ENCODE results near the gene KLHL36. TPM values are rescaled to one million over a fixed set of nuclear protein-coding genes. Genes with fewer than 3 reads are reported as not detected.

The KLHL36 gene
- total and polyA plus RNA-seq, 9 donors, result 20.7 to 94.9 (median 55.9) TPM

DNA sequence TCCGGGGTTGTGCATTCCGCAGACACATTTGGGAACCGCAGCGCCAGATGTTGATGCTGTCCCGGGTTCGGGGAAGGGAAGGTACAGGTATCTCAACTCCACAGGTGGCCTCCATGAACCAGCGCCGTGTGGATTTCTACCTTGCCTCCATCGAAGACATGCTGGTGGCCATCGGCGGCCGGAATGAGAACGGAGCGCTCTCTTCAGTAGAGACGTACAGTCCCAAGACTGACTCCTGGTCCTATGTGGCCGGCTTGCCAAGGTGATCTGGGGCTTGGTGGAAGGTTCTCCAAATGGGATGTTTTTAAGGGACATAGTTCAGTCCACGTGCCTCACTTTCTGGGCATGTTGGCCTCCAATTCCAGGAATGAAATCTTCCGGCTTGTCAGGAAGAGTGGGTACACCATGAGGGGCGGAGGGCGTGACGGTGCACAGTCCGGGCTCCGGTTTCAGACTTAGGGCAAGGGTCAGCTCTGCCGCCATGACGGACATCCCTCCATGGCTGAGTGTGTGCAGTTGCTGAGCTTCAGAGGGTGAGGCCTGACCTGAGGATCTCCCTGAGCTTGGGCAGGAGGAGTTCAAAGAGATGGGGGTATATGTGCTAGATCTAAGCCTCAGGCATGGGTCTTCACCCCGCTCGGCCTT lies 11.5 kb downstream of the KLHL36 start:
- Histone ChIP-seq H3K27ac (no peak overlapping the region), H3K4me3 (no peak overlapping the region), H3K4me1 (ENCODE audit: insufficient read depth) (no peaks in the 10 kb centered on the region), H3K36me3 (no peaks in the 10 kb centered on the region), H3K27me3 (no peaks in the 10 kb centered on the region), H3K9me3 (no peaks in the 10 kb centered on the region)
- intact Hi-C loops (cut with DNase I), result no loop called here
- DNase-seq, result no peak
- WGBS, 3 donors, result 93 to 95% (median 93%) methylated on average over 27 of the region's 27 CpGs
- TF ChIP-seq POLR2A (IDR thresholded peaks at IDR 0.05) (no peak), EP300 (IDR thresholded peaks at IDR 0.05) (no peak)
- TF ChIP-seq, protein P1, sequence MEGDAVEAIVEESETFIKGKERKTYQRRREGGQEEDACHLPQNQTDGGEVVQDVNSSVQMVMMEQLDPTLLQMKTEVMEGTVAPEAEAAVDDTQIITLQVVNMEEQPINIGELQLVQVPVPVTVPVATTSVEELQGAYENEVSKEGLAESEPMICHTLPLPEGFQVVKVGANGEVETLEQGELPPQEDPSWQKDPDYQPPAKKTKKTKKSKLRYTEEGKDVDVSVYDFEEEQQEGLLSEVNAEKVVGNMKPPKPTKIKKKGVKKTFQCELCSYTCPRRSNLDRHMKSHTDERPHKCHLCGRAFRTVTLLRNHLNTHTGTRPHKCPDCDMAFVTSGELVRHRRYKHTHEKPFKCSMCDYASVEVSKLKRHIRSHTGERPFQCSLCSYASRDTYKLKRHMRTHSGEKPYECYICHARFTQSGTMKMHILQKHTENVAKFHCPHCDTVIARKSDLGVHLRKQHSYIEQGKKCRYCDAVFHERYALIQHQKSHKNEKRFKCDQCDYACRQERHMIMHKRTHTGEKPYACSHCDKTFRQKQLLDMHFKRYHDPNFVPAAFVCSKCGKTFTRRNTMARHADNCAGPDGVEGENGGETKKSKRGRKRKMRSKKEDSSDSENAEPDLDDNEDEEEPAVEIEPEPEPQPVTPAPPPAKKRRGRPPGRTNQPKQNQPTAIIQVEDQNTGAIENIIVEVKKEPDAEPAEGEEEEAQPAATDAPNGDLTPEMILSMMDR (IDR thresholded peaks at IDR 0.05), result no peak

DNA sequence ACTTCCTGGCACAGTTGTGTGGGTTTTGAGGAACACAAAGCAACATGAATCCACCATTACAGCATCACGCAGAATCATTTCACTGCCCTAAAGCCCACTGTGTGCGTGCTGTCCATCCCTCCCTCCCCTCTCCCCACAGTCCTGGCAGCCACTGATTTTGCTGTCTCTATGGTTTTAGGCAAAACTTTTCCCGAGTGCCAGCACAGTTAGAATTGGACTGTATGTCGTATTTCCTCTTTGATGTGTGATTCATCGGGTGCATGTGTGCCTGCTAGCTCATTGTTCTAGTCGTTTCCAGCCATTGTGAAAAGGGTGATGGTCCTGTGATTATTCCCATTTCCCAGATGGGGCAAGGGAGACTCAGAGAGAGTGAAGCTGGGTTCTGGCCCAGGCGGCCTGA lies 12.7 kb downstream of the KLHL36 start:
- Histone ChIP-seq H3K4me3 (no peak overlapping the region), H3K36me3 (no peaks in the 10 kb centered on the region), H3K27me3 (no peaks in the 10 kb centered on the region), H3K27ac (no peak overlapping the region), H3K9me3 (no peaks in the 10 kb centered on the region), H3K4me1 (ENCODE audit: insufficient read depth) (no peaks in the 10 kb centered on the region)
- 78 to 86% (median 80%) methylated on average over 7 of the region's 7 CpGs for WGBS, 3 donors
- intact Hi-C loops (cut with DNase I), result no loop called here
- no peak for DNase-seq
- TF ChIP-seq, protein P1 (IDR thresholded peaks at IDR 0.05), result no peak
- TF ChIP-seq EP300 (IDR thresholded peaks at IDR 0.05), result no peak
- TF ChIP-seq POLR2A (IDR thresholded peaks at IDR 0.05), result no peak

DNA sequence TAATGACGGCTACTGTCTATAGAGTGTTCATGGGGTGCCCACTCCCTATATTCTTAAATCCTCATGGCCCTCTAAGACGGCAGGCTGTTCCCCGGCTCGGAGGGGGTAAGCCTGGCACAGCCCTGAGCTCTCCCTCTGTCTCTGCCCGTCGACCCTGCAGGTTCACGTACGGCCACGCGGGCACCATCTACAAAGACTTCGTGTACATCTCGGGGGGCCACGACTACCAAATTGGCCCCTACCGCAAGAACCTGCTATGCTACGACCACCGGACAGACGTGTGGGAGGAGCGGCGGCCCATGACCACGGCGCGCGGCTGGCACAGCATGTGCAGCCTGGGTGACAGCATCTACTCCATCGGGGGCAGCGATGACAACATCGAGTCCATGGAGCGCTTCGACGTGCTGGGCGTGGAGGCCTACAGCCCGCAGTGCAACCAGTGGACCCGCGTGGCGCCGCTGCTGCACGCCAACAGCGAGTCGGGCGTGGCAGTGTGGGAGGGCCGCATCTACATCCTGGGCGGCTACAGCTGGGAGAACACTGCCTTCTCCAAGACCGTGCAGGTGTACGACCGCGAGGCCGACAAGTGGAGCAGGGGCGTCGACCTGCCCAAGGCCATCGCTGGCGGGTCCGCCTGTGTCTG lies 13.2 kb downstream of the KLHL36 start:
- peak in 1 of 5 donors; percentile 37 for DNase-seq
- H3K27ac ChIP-seq, result no peak overlapping the region
- intact Hi-C loops (cut with DNase I), result no loop called here
- no peaks in the 10 kb centered on the region for H3K9me3 ChIP-seq
- no peaks in the 10 kb centered on the region for H3K4me1 ChIP-seq (ENCODE audit: insufficient read depth)
- no peaks in the 10 kb centered on the region for H3K36me3 ChIP-seq
- H3K27me3 ChIP-seq, result no peaks in the 10 kb centered on the region
- TF ChIP-seq, protein P1 (IDR thresholded peaks at IDR 0.05), result no peak
- no peak for TF ChIP-seq EP300 (IDR thresholded peaks at IDR 0.05)
- TF ChIP-seq POLR2A (IDR thresholded peaks at IDR 0.05), result no peak
- H3K4me3 ChIP-seq, result no peak overlapping the region
- WGBS, 3 donors, result 92 to 95% (median 94%) methylated on average over 51 of the region's 51 CpGs

DNA sequence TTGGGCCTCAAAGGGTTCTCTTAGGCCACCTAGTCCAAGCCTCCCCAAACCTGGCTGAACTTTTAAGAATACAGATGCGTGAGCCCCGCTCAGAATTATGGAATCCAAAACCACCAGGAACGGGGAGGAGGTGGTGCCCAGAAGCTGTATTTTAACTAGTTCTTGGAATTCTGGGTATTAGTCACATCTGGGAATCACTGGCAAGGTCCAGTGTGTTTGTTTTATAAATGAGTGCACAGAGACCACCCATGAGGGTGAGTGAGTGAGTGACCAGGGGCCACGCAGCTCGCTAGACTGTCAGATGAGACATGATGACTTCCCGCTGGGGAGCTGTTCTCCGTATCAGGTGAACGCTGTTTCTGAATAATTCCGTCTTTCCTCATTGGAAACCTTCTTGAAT lies 14.2 kb downstream of the KLHL36 start:
- Histone ChIP-seq H3K4me3 (no peak overlapping the region), H3K36me3 (no peaks in the 10 kb centered on the region), H3K27ac (no peak overlapping the region), H3K27me3 (no peaks in the 10 kb centered on the region), H3K4me1 (ENCODE audit: insufficient read depth) (no peaks in the 10 kb centered on the region), H3K9me3 (no peaks in the 10 kb centered on the region)
- no peak for TF ChIP-seq POLR2A (IDR thresholded peaks at IDR 0.05)
- no peak for TF ChIP-seq EP300 (IDR thresholded peaks at IDR 0.05)
- TF ChIP-seq, protein P1 (IDR thresholded peaks at IDR 0.05), result no peak
- 78 to 85% (median 83%) methylated on average over 9 of the region's 9 CpGs for WGBS, 3 donors
- no peak for DNase-seq
- intact Hi-C loops (cut with DNase I), result no loop called here
